GM23338 (cell line): ENCODE measurements around the gene KIAA1328. TPM values are rescaled to one million over a fixed set of nuclear protein-coding genes. Genes with fewer than 3 reads are reported as not detected.

Source experiments
- ATAC-seq: fragments of 200-7000 bp; cut with Tn5 transposase; 3 replicates; pipeline ENCODE4 v1.9.1; 2020
- DNase-seq: peaks from one replicate; pipeline ENCODE4 v3.0.0-alpha.2; 2015; ENCODE audit warnings: low spot score
- H2AFZ ChIP-seq: fragments of 200-600 bp; sonication (generic); 2 replicates; pipeline ENCODE4 v1.8.0; 2016; ENCODE audit warnings: antibody characterized with exemption, mild to moderate bottlenecking, moderate library complexity
- H3F3A ChIP-seq: fragments of 200-600 bp; sonication (generic); replicated peaks from 2 replicates; pipeline ENCODE4 v1.8.0; 2017; ENCODE audit warnings: antibody characterized with exemption, mixed run types, low read depth
- H3K27ac ChIP-seq: fragments of 200-600 bp; sonication (generic); 2 replicates; pipeline ENCODE4 v1.6.1; 2016; ENCODE audit warnings: low read depth
- H3K27me3 ChIP-seq: fragments of 200-600 bp; sonication (generic); 2 replicates; pipeline ENCODE4 v1.8.0; 2016; ENCODE audit warnings: mild to moderate bottlenecking, mixed run types, moderate library complexity; ENCODE audit not compliant: insufficient read depth
- H3K36me3 ChIP-seq: fragments of 200-600 bp; sonication (generic); 2 replicates; pipeline ENCODE4 v1.8.0; 2016; ENCODE audit warnings: mild to moderate bottlenecking; ENCODE audit not compliant: insufficient read depth
- H3K4me1 ChIP-seq: fragments of 200-600 bp; sonication (generic); 2 replicates; pipeline ENCODE4 v1.8.0; 2016; ENCODE audit warnings: mild to moderate bottlenecking, moderate library complexity; ENCODE audit not compliant: insufficient read depth
- H3K4me2 ChIP-seq: fragments of 200-600 bp; sonication (generic); 2 replicates; pipeline ENCODE4 v1.7.1; 2017; ENCODE audit warnings: mixed run types
- H3K4me3 ChIP-seq: fragments of 200-600 bp; sonication (generic); 2 replicates; pipeline ENCODE4 v1.6.1; 2016; ENCODE audit warnings: mixed run types
- H3K79me2 ChIP-seq: fragments of 200-600 bp; sonication (generic); replicated peaks from 2 replicates; pipeline ENCODE4 v1.8.0; 2017; ENCODE audit warnings: mild to moderate bottlenecking; ENCODE audit not compliant: insufficient read depth
- H3K9me2 ChIP-seq: fragments of 200-600 bp; sonication (generic); 2 replicates; pipeline ENCODE4 v1.8.0; 2017; ENCODE audit not compliant: insufficient read depth
- H4K20me1 ChIP-seq: fragments of 200-600 bp; sonication (generic); replicated peaks from 2 replicates; pipeline ENCODE4 v1.8.0; 2017; ENCODE audit warnings: mild to moderate bottlenecking; ENCODE audit not compliant: insufficient read depth
- H3K27ac Mint-ChIP-seq: 2 replicates; pipeline ENCODE4 v1.8.0; 2020; ENCODE audit warnings: inconsistent platforms, mild to moderate bottlenecking, moderate library complexity, mixed read lengths
- H3K27me3 Mint-ChIP-seq: 3 replicates; pipeline ENCODE4 v1.8.0; 2022; ENCODE audit warnings: low read depth, mild to moderate bottlenecking, moderate library complexity, mixed read lengths, inconsistent platforms; ENCODE audit not compliant: insufficient read depth, poor library complexity
- H3K36me3 Mint-ChIP-seq: 3 replicates; pipeline ENCODE4 v1.8.0; 2021; ENCODE audit warnings: low read depth, mild to moderate bottlenecking, inconsistent platforms, moderate library complexity, mixed read lengths
- H3K4me1 Mint-ChIP-seq: 3 replicates; pipeline ENCODE4 v1.8.0; 2020; ENCODE audit warnings: mild to moderate bottlenecking, inconsistent platforms, mixed read lengths
- H3K4me3 Mint-ChIP-seq: 3 replicates; pipeline ENCODE4 v1.8.0; 2021; ENCODE audit warnings: moderate library complexity, mild to moderate bottlenecking, inconsistent platforms, mixed read lengths
- H3K9me3 Mint-ChIP-seq: 3 replicates; pipeline ENCODE4 v1.8.0; 2020; ENCODE audit warnings: moderate library complexity, mild to moderate bottlenecking, inconsistent platforms, mixed read lengths
- CREB1 ChIP-seq: fragments of 250-450 bp; sonication (Bioruptor Pico); IDR thresholded peaks from 2 replicates; pipeline ENCODE4 v1.5.0; 2020; ENCODE audit warnings: low read depth, mild to moderate bottlenecking, moderate library complexity
- CTCF ChIP-seq, 2 experiments: fragments of 200-600 bp in 1 of 2; sonication (generic) in 1 of 2; conservative IDR thresholded peaks; 2 replicates each; pipeline versions ENCODE4 v1.5.1 to v1.6.1; 2016 to 2017; ENCODE audit warnings: antibody characterized with exemption in 2 of 2, low read depth in 2 of 2, mild to moderate bottlenecking in 2 of 2, moderate library complexity in 1 of 2
- ETS1 ChIP-seq: IDR thresholded peaks from 2 replicates; pipeline ENCODE4 v1.6.1; 2016; ENCODE audit warnings: antibody characterized with exemption
- EZH2 ChIP-seq: fragments of 200-600 bp; sonication (generic); IDR thresholded peaks from one replicate; pipeline ENCODE4 v1.8.0; 2017; ENCODE audit warnings: antibody characterized with exemption, mild to moderate bottlenecking, low read depth; ENCODE audit not compliant: unreplicated experiment
- EZH2phosphoT487 ChIP-seq: fragments of 200-600 bp; sonication (generic); IDR thresholded peaks from one replicate; pipeline ENCODE4 v1.8.1; 2018; ENCODE audit warnings: antibody characterized with exemption; ENCODE audit not compliant: unreplicated experiment
- JUNB ChIP-seq: IDR thresholded peaks from one replicate; pipeline ENCODE4 v1.6.1; 2016; ENCODE audit warnings: antibody characterized with exemption; ENCODE audit not compliant: unreplicated experiment
- NANOG ChIP-seq: IDR thresholded peaks from 2 replicates; pipeline ENCODE4 v1.6.1; 2016; ENCODE audit warnings: antibody characterized with exemption, borderline replicate concordance
- POLR2AphosphoS5 ChIP-seq: IDR thresholded peaks from 2 replicates; pipeline ENCODE4 v1.6.1; 2016; ENCODE audit warnings: antibody characterized with exemption, low read depth
- REST ChIP-seq: IDR thresholded peaks from one replicate; pipeline ENCODE4 v1.6.1; 2018; ENCODE audit warnings: antibody characterized with exemption; ENCODE audit not compliant: unreplicated experiment
- STAT1 ChIP-seq: IDR thresholded peaks from one replicate; pipeline ENCODE4 v1.6.1; 2016; ENCODE audit warnings: antibody characterized with exemption; ENCODE audit not compliant: unreplicated experiment
- ZNF114 ChIP-seq: fragments of 250-450 bp; sonication (Bioruptor Pico); IDR thresholded peaks from 2 replicates; pipeline ENCODE4 v1.5.0; 2020; ENCODE audit warnings: mild to moderate bottlenecking, moderate library complexity
- ZNF331 ChIP-seq: fragments of 250-450 bp; sonication (Bioruptor Pico); IDR thresholded peaks from 2 replicates; pipeline ENCODE4 v1.5.0; 2020; ENCODE audit warnings: low read depth, mild to moderate bottlenecking, moderate library complexity
- ZNF462 ChIP-seq: fragments of 250-450 bp; sonication (Bioruptor Pico); IDR thresholded peaks from 2 replicates; pipeline ENCODE4 v1.5.0; 2020; ENCODE audit warnings: mild to moderate bottlenecking, moderate library complexity
- polyA plus RNA-seq: library from polyadenylated mRNA; unstranded; fragments of >200 nt; fragmentation: Nextera tagmentation; extraction: Ambion mirVana; gene quantifications from 2 replicates; pipeline ENCODE4 v1.2.1, GENCODE V29; 2016
- total RNA-seq: library from RNA; depleted of rRNA; stranded (reverse); fragments of >200 nt; shearing (Covaris generic); gene quantifications from 2 replicates; pipeline ENCODE4 v1.2.3, GENCODE V29; 2014

Gene KIAA1328
- total and polyA plus RNA-seq, 2 experiments from 2014 or later = 5.2 to 8.4 TPM

GRCh38 chr18:36813101-36813775, 15.7 kb upstream of the KIAA1328 start:
- Histone ChIP-seq H3K36me3 (peaks cover 12% of the 10 kb centered on the region; the same call in 1 of the 2 replicates), H3K4me1 (no peaks in the 10 kb centered on the region), H3K4me3 (no peak overlapping the region), H3K27me3 (no peaks in the 10 kb centered on the region), H2AFZ (no peak overlapping the region), H3K27ac (no peak overlapping the region), H3F3A (no peaks in the 10 kb centered on the region), H3K9me2 (no peaks in the 10 kb centered on the region), H4K20me1 (peaks cover 24% of the 10 kb centered on the region), H3K79me2 (no peaks in the 10 kb centered on the region), H3K4me2 (no peak overlapping the region)
- no peak for DNase-seq
- Mint-ChIP-seq H3K4me1 (no peaks in the 10 kb centered on the region; the same call in 2 of the 3 replicates), H3K9me3 (no peaks in the 10 kb centered on the region), H3K27ac (no peak overlapping the region), H3K27me3 (peaks cover 1% of the 10 kb centered on the region), H3K4me3 (no peak overlapping the region; the same call in 2 of the 3 replicates), H3K36me3 (peaks cover 29% of the 10 kb centered on the region)
- ATAC-seq = no peak
- TF ChIP-seq ZNF331 (CRISPR knock-in tag) = no peak
- no peak for TF ChIP-seq NANOG
- no peak for TF ChIP-seq REST
- no peak for TF ChIP-seq JUNB
- TF ChIP-seq ZNF114 (CRISPR knock-in tag) = no peak
- no peak for TF ChIP-seq EZH2phosphoT487
- TF ChIP-seq EZH2 = no peak
- no peak for TF ChIP-seq CTCF (conservative IDR thresholded peaks at IDR 0.05; ENCODE audit: low read depth in 2 of 2)
- no peak for TF ChIP-seq STAT1
- no peak for TF ChIP-seq ETS1
- TF ChIP-seq POLR2AphosphoS5 = no peak
- no peak for TF ChIP-seq CREB1
- TF ChIP-seq ZNF462 (CRISPR knock-in tag) = no peak
